ENCODE results near the gene RGMA.

- TF ChIP-seq CTCF (conservative IDR thresholded peaks at IDR 0.05; ENCODE audit: low read depth, low read length): no peak
- no peak for TF ChIP-seq EZH2 (IDR thresholded peaks at IDR 0.05; ENCODE audit: low read length, unreplicated experiment)
These were observed 22.4 kb upstream of the RGMA start for GRCh38 chr15:93111451-93111850.

Measured in PC-3 (cell line).